Muscle of back (tissue), 13 donors: ENCODE results near the gene ZNF33B. TPM values are rescaled to one million over a fixed set of nuclear protein-coding genes. Genes with fewer than 3 reads are reported as not detected.
"Not testable (repeated sequence)": the region's sequence is repeated elsewhere in the genome, so short reads cannot be mapped to it uniquely, and the experiment has no call there.

ENCODE experiments used
- DNase-seq, 3 donors: peaks; one replicate each; pipeline versions ENCODE4 v3.0.0 to v3.0.0-alpha.2; 2013
- long read RNA-seq, 9 donors: transcript quantifications; one replicate each; lab custom pipeline, GENCODE V29; 2026
- polyA plus RNA-seq, 10 donors: library from polyadenylated mRNA; unstranded; fragments of 120-200 nt; gene quantifications; one replicate each; pipeline ENCODE4 v1.2.1, GENCODE V29; 2013; ENCODE audit not compliant: insufficient read length in 10 of 10

Gene ZNF33B
- 10 to 100 TPM; 11.8 to 21.5 (median 16.7) TPM for polyA plus RNA-seq
- long read RNA-seq, donor 1, full-length matches to known transcripts, result 1 of 1 reads
- long read RNA-seq, donor 1, partial matches to known transcripts, result 0 of 1 reads
- long read RNA-seq, donor 1, other reads (novel, unspliced or antisense), result 0 of 1 reads
- long read RNA-seq, donor 2, partial matches to known transcripts, result 8 of 8 reads
- long read RNA-seq, donor 2, other reads (novel, unspliced or antisense), result 0 of 8 reads
- long read RNA-seq, donor 3, result 0 reads
- long read RNA-seq, donor 4, result 0 reads
- long read RNA-seq, donor 5, partial matches to known transcripts, result 0 of 1 reads
- long read RNA-seq, donor 5, other reads (novel, unspliced or antisense), result 0 of 1 reads
- long read RNA-seq, donor 6, result 0 reads
- long read RNA-seq, donor 7, full-length matches to known transcripts, result 5 of 5 reads
- long read RNA-seq, donor 7, partial matches to known transcripts, result 0 of 5 reads
- long read RNA-seq, donor 7, other reads (novel, unspliced or antisense), result 0 of 5 reads
- long read RNA-seq, donor 8, result 0 reads
- long read RNA-seq, donor 9, result 0 reads

GRCh38 chr10:42638055-42638820 is at the start of gene ZNF33B:
TSS of gene ZNF33B (minus strand) at chr10:42638570. CDS start at chr10:42636928, 1,642 bp downstream.
- peak; percentile 86 to 96 (median 93) for DNase-seq

DNA sequence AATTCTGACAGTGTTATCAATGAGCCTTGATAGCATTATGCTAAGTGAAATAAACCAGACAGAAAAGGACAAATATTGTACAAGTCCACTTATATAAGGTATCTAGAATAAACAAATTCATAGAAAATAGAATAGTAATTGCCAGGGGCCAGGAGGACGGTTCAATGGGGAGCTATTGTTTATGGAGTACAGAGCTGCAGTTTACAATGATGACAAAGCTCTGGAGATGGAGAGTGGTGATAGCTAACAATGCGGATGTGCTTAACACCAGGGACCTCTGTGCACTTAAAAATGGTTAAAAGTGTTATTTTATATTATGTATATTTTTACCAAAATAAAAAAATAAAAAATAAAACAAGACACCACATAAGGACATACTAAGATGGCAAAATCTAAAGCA is 46.1 kb upstream of the ZNF33B start:
- DNase-seq, result no peak

DNA sequence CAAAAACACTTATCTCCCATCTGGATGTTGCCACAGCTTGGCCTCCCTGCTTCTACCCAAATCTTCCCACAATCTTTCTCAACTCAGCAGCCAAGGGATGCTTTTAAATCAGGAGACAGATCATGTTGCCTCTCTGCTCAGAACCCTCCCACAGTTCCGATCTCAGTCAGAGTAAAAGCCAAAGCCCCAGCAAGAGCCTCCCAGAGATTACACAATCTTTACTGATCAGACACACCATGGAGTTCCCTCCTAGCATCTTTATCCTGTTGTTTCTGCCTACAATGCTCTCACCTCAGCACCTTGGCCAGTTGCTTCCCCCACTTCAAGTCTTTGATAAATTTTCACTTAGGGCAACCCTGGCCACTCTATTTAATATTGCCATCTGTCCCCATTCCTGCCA is 41.9 kb upstream of the ZNF33B start:
- no peak for DNase-seq

DNA sequence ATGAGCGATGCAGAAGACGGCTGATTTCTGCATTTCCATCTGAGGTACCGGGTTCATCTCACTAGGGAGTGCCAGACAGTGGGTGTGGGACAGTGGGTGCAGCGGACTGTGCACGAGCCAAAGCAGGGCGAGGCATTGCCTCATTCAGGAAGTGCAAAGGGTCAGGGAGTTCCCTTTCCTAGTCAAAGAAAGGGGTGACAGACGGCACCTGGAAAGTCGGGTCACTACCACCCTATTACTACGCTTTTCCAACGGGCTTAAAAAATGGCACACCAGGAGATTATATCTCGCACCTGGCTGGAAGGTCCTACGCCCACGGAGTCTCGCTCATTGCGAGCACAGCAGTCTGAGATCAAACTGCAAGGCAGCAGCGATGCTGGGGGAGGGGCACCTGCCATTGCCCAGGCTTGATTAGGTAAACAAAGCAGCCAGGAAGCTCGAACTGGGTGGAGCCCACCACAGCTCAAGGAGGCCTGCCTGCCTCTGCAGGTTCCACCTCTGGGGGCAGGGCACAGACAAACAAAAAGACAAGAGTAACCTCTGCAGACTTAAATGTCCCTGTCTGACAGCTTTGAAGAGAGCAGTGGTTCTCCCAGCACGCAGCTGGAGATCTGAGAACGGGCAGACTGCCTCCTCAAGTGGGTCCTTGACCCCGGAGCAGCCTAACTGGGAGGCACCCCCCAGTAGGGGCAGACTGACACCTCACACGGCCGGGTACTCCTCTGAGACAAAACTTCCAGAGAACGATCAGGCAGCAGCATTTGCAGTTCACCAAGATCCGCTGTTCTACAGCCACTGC is 27.0 kb upstream of the ZNF33B start:
- DNase-seq, result not testable (repeated sequence)

GRCh38 chr10:42654419-42654818 is 16.0 kb upstream of the ZNF33B start:
- DNase-seq, result no peak

- no peak for DNase-seq
These were observed 14.5 kb upstream of the ZNF33B start for GRCh38 chr10:42652858-42653257.

DNA sequence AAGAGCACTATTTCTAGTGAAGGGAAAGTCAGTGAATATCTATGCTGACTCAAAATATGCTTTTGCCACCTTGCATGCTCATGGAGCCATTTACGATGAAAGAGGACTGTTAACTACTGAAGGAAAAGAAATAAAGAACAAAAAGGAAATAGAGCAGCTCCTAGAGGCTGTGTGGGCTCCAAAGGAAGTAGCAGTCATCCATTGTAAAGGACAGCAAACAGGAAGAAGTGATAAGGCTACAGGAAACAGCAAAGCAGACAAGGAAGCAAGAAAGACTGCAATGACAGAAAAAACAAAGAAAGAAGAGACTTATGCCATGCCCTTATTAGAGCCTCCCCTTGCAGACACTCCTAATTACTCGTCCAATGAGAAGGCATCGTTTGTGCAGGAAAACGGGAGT is 12.0 kb upstream of the ZNF33B start:
- no peak for DNase-seq

- DNase-seq, result no peak
These were observed 10.1 kb upstream of the ZNF33B start for GRCh38 chr10:42648512-42648911.

- no peak for DNase-seq
These were observed 8.6 kb upstream of the ZNF33B start for GRCh38 chr10:42646687-42647640.

DNA sequence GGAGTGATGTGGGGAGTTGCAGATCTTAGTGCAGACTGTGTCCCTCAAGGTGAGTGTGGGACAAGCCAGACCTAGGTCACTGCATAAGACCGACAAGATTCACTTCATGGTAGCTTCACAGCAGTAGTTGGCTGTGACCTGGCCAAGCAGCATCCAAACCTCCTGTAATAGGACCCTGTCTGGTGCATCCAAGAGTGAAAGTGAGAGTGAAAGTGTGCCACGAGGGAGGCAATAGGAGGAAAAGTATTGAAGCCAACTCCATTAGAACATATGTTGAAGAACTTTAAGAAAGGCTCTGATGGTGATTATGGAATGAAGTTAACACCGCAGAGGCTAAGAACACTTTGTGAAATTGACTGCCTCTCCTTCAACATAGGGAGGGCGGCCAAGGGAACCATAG is 7.8 kb upstream of the ZNF33B start:
- no peak for DNase-seq

GRCh38 chr10:42645516-42645915 is 7.1 kb upstream of the ZNF33B start:
- DNase-seq, result no peak

GRCh38 chr10:42645103-42645502 is 6.7 kb upstream of the ZNF33B start:
- no peak for DNase-seq

- no peak for DNase-seq
These were observed 2.4 kb upstream of the ZNF33B start for GRCh38 chr10:42640610-42641229.

DNA sequence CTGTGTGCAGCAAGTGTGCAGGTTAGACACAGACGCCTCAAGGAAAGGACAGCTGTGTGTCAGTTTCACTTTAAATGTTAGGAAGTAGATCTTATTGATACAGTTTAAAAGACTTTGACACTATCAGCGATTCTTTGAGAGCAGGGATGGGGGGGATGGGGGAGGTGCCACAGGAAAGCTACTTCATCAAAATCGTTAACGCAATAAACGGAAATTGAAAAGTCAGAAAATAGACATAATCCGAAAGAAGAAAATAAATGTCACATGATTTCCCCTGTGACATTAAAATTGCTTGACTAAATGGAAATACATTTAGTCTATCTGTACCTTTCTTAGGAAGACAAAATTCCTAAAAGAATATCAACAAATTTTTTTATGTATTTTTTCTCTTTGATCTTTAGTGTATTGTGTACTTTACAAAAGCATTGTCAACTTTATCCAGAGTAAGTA is 476 bp upstream of the ZNF33B start:
- DNase-seq, result no peak

DNA sequence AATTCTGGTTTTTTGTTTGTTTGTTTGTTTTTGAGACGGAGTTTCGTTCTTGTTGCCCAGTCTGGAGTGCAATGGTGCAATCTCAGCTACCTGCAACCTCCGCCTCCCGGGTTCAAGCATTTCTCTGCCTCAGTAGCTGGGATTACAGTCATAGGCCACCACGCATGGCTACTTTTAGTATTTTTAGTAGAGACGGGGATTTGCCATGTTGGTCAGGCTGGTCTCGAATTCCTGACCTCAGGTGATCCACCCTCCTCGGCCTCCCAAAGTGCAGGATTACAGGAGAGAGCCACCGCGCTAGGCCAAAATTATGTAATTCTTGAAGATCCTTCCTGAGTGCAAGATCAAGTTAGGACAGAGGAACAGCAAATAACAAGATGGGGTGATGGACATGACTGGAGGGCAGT is 719 bp downstream of the ZNF33B start:
- no peak for DNase-seq

DNA sequence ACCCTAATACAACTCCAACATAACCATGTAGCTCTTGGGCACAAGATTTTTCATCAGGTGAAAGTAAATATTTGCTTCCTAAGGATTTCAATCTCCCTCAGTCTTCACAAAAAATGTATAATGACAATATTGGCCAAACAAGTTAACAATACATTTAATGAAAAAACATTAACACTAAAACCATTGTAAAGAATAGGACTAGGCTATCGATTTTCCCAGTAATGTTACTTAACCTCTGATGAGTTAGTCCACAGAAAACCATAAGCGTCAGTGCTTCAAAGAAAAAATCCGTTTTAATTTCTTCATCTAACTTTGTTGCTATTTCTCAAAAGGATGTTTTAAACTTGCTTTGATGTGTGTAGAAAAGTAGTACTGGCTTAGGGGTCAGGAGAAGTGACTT is 1.2 kb downstream of the ZNF33B start:
- DNase-seq, result peak in 1 of 3 donors; percentile 3

DNA sequence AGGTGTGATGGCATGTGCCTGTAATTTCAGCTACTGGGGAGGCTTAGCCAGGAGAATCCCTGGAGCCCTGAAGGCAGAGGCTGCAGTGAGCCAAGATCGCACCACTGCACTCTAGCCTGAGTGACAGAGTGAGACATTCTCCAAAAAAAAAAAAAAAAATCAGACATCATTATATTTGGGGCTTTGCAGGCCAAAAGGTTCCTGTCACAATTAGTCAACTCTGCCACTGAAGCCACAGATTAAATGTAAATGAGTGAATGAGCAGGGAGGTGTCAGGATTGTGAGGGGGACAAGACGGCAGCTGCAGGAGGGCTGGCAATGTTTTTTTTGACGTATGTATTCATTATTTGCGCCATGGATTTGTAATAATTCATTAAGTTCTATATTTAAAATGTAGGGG is 3.3 kb downstream of the ZNF33B start:
- DNase-seq, result no peak

DNA sequence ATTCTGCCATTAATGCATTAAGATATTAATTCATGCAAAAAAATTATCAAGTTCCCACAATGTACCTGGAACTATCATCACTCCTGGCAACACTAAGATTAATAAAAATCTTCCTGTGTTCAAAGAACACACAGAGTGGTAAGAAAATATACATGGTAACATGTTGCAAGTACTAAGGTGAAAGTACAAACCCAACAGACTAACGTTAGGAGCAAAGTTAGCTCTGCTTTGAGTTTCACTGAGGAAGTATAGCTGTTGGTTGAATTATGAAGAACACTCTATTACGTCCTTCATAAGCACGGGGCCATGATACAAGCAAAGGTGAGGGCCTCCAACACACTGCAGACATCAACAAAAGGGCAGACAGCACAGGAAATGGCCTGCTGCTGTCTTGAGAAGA is 5.8 kb downstream of the ZNF33B start:
- no peak for DNase-seq

DNA sequence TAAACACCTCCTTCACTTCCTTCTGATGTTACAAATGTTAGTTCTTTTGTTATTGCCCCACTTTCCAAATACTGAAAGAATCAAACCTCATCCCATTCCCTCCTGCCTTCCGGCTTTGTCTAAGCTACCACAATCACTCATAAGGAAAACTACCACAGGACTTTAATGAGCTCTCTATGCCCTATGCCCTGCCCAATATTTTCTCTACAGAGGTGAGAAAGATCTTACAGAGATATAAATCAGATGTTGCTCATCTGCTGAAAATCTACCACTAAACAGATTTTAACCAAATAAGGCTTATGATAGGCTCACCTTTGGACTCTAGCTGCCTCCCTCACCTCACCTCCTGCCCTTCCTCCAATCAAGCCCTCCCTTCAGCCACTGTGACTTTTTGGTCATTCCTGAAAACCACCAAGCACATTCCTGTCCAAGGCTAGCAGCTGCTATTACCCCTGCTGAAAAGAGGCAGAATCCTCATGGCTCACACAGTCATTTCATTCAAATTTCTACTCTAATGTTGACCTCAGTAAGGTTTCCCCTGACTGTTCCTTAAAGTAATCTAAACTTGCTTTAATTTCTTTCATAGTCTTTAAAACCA is 7.7 kb downstream of the ZNF33B start:
- DNase-seq, result no peak

GRCh38 chr10:42623929-42624328 is 14.4 kb downstream of the ZNF33B start:
- DNase-seq, result no peak
